GM18499 (cell line): ENCODE results near the gene CDYL.

ENCODE experiments used
- ATAC-seq: cut with Tn5 transposase; IDR thresholded peaks from one replicate; pipeline ENCODE4 v1.9.1; 2021; ENCODE audit warnings: moderate number of reproducible peaks; ENCODE audit not compliant: insufficient read depth, unreplicated experiment

Gene CDYL

GRCh38 chr6:4903751-4904370 is 127.7 kb downstream of the CDYL start:
- no peak for ATAC-seq

DNA sequence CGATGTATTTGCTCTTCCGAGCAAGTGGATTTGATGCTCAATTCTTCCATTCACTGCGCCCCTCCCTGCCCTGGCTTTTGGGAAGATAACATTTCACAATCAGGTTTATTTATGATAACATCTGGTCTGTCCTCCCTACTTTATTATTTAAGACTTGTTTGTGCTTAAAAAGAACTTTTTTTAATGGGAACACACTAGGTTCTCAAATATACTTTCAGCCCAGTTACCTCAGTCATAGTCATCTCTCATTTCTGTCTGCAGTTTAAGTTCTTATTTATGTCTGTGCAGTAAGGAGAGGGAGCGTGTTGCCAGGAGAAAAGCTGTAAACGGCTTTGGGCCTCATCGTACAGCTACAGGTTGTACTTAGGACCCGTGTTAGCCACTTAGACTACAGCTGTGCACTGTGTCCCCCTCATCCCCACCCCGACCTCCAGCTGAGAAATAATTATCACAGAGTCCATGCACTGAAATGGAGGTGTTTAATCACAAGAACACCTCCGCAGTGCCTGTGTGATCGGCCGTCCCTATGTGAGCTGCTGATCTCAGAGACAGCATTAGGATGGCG is 128.3 kb downstream of the CDYL start:
- no peak for ATAC-seq

GRCh38 chr6:4905826-4906225 is 129.6 kb downstream of the CDYL start:
- ATAC-seq, result no peak

- ATAC-seq, result no peak
Observed at GRCh38 chr6:4906293-4907276, 130.4 kb downstream of the CDYL start.

DNA sequence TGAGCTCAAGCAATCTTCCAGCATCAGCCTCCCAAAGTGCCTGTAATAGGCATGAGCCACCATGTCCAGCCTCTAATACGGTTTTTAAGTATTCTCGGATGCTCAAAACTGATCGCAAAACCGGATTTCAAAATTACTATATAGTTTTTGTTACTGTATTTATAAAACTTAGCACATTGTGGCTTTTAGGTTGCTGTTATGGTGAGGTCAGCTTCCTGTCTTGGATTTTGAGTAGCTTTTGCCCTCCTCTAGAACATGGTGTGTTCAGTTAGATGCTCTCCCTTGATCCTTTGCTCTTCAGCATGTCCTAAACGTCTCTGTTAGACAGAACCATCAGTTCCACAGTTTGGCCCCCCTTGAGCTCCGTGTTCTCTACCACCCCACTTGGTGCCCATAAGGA is 131.4 kb downstream of the CDYL start:
- no peak for ATAC-seq

DNA sequence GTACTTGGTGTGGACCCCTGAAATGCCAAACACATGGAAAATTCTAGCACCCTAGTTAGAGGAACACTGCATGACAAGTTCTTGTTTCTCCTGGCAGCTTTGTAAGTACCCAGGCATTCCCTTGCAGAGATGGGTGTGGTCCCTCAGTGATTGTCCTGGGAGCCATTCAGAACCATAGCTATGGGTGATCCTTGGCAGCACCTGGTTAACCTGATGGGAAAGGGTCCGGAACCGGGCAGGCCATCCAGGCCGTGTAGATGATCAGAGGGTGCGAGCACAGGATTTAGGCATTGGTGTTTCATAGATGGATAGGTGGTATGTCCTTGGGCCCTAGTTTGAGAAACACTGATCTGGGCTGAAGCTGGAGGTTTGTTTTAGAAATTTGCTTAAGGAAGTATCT is 131.9 kb downstream of the CDYL start:
- no peak for ATAC-seq

DNA sequence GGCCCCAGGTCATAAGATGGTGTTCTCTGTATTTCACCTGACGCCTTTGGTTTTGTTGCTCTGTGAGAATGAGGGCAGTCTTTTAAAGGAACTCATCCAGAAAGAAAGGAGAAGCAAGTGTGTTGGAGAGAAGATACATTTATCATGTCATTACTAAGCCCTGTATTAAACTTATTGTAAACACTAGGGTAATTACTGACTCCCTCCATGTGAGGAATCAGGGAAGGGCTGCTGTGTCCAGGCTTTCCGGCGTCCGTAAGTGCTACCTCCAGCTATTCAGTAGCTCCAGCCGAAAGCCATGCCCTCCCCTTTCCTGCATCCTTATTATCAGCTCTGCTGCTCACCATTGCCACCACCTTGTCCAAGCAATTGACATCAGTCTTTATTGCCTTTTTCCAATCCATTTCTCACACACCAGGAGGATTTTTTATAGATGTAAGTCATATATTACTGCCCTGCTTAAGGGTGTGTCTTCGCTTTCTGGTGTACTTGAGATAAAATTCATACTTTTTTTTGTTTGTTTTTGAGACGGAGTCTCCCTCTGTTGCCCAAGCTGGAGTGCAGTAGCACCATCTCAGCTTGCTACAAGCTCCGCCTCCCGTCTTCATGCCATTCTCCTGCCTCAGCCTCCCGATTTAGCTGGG is 133.0 kb downstream of the CDYL start:
- no peak for ATAC-seq

DNA sequence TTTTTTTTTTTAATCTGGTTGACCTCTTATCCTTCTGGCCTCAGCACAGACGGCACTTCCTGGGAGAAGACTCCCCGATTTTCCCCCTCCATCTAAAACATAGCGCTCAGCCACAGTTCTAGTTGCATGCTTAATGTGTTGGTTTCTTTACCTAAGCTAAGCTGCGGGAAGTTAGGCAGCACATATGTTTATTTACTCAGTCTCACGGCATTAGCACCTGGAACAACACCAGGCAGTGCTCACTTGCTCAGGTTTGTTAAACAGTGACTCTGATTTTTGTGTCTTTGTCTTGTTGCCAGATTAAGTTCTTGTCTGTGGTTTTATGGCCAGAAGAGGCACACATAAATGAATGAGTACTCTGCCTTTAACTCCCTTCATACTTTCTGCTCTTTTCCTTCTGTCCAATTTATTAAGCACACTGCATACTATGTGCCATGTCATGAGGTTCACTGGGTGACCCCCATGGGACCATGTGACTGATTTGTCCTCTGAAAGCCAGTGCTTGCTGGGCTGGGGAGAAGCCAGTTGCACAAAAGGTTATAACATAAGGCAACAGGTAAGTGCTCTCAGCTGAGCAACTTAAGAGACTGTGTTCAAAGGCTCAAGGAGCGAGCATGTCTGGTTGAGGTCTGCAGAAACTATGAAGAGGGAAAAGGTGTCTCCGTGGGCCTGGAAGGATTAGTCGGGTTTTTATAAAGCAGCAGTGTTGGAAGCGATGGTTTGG is 134.0 kb downstream of the CDYL start:
- no peak for ATAC-seq

DNA sequence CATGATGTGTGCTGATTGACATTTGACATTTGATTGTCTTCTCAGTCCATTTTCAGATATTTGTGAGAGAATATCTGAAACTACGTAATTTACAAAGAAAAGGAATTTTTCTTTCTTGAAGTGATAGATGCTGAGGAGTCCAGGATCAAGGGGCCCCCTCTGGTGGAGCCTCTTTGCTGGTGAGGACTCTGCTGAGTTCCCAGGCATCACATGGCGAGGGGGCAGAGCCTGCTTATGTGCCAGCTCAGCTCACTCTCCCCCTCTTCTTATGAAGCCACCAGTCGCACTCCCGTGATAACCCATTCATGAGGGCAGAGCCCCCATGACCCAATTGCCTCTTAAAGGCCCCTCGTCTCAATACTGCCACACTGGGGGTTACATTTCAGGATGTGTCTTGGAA is 136.4 kb downstream of the CDYL start:
- ATAC-seq, result no peak

GRCh38 chr6:4913705-4914419 is 137.7 kb downstream of the CDYL start:
- no peak for ATAC-seq

DNA sequence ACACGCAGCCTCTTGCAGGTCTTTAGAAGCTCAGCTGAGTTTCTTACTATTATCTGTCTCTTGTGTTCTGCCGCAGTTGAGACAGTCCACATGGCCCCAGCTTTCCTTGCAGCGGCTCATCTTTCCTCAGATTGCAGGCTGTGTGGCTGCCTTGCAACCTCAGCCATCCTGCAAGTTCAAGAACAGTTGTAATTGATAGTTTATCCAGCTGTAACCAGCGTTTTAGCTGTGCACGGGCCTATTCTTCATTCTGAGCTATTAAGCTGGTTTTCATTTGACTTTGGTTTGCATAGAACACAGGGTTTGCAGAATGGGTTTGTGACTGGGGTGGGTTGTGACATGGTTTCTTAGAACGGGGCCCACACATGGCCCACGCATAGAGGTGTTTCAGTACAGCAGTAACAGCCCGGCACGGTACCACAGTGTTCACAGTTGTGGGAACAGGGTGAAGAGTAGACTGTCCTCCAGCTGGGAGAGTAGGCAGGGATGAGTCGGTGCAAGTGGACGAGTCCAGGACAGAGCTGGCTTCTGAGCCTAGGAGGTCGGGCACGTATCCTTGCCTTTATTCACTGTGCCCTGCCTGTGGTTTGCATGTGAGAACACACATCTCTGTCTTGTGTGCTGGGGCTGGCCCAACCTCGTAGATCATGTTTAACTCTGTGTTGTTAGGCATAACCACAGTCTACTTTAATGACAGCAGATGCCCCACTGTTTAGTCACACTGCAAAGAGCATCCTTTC is 138.4 kb downstream of the CDYL start:
- ATAC-seq, result no peak

GRCh38 chr6:4916954-4917561 is 140.9 kb downstream of the CDYL start:
- ATAC-seq, result no peak

DNA sequence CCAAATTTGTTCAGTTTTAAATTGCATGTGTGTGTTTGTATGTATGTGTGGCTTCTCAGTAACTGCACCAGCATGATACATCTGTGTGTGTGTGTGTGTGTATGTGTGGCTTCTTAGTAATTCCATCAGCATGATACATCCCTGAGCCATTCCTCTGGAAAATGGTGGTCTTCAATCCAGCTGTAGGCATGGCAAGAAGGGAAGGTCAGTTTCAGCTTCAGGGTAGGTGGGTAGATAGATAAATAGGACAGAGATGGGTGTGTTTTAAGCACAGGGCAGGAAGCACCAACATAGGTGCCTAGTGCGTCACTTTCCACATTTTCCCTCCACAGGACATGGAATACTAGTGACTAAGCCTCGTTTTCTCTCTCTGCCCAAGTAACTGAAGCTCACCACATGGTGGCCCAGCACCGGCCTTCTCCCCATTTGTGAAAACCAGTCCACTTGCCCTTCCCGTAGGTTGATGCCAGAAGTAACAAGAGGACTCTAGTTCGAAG is 144.8 kb downstream of the CDYL start:
- no peak for ATAC-seq

DNA sequence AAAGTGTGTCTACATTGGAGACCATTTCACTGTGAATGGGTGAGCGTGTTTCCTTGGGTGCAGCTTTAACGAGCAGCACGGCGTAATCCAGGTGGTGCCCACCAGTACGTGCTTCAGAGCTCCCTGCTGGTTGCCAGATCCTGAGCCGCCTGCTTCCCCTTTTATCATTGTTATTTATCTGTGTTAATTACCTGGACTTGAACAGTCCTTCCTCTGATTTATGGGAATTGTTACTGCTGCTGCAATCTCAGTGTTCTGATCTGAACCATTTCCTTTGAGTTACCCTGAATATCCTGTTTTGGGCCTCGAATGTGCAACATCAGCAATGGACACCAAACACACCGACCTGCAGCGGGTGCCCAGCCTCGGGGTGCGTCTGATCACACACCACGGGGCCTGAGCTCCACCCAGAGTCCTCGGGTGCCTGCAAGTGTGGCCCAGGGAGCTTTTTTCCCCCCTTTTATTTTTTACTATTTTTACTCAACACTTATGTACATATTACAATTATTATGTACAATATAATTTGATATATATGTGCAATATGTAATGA is 146.4 kb downstream of the CDYL start:
- no peak for ATAC-seq

- ATAC-seq, result no peak
Observed at GRCh38 chr6:4923081-4923480, 146.9 kb downstream of the CDYL start.

GRCh38 chr6:4924661-4925271 is 148.6 kb downstream of the CDYL start:
- no peak for ATAC-seq

DNA sequence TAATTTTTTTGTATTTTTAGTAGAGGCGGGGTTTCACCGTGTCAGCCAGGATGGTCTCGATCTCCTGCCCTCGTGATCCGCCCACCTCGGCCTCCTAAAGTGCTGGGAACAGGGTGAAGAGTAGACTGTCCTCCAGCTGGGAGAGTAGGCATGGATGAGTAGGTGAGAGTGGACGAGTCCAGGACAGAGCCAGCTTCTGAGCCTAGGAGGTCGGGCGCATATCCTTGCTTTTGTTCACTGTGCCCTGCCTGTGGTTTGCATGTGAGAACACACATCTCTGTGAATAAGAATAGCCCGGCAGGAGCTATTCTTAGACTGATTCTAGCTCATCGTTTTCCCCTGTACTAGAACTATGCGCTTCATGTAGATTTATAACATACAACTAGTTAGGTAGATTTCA is 149.4 kb downstream of the CDYL start:
- no peak for ATAC-seq

GRCh38 chr6:4928426-4928825 is 152.2 kb downstream of the CDYL start:
- ATAC-seq, result no peak
